ENCODE data around the gene NAT10.

- no peak for TF ChIP-seq CTCF (IDR thresholded peaks at IDR 0.05)
- TF ChIP-seq POLR2A (IDR thresholded peaks at IDR 0.05), result no peak
These were observed 20.8 kb upstream of the NAT10 start for GRCh38 chr11:34084637-34085036.
